ENCODE data around the gene OR2AG1. TPM values are rescaled to one million over a fixed set of nuclear protein-coding genes. Genes with fewer than 3 reads are reported as not detected.

OR2AG1 gene
- polyA plus RNA-seq, 2 of the 4 experiments (the other 2 are of a cell fraction) = not detected

Other genes starting within 250 kb of the OR2AG1 start
- 20.5 and 25.9 TPM in 2 replicates for gene RRP8, start 179.4 kb upstream of the OR2AG1 start, polyA plus RNA-seq (2011; rRNA removed)
- 14.5 to 17.9 TPM (median 14.5 TPM) in 3 replicates for gene RRP8, start 179.4 kb upstream of the OR2AG1 start, polyA plus RNA-seq (2017; fragmentation: RNase III; extraction: RNeasy Plus Mini Kit Qiagen cat#74134 plus additional on column Dnase treatment)
- 109 and 120 TPM in 2 replicates for gene ILK, start 179.2 kb upstream of the OR2AG1 start, polyA plus RNA-seq (2011; rRNA removed)
- 108 to 116 TPM (median 114 TPM) in 3 replicates for gene ILK, start 179.2 kb upstream of the OR2AG1 start, polyA plus RNA-seq (2017; fragmentation: RNase III; extraction: RNeasy Plus Mini Kit Qiagen cat#74134 plus additional on column Dnase treatment)
- gene TAF10, start 170.8 kb upstream of the OR2AG1 start, polyA plus RNA-seq (2011; rRNA removed) = 174 and 242 TPM in 2 replicates
- gene TAF10, start 170.8 kb upstream of the OR2AG1 start, polyA plus RNA-seq (2017; fragmentation: RNase III; extraction: RNeasy Plus Mini Kit Qiagen cat#74134 plus additional on column Dnase treatment) = 124 to 138 TPM (median 135 TPM) in 3 replicates
- gene TPP1, start 163.6 kb upstream of the OR2AG1 start, polyA plus RNA-seq (2011; rRNA removed) = 53.2 and 63.0 TPM in 2 replicates
- gene TPP1, start 163.6 kb upstream of the OR2AG1 start, polyA plus RNA-seq (2017; fragmentation: RNase III; extraction: RNeasy Plus Mini Kit Qiagen cat#74134 plus additional on column Dnase treatment) = 32.3 to 41.6 TPM (median 40.7 TPM) in 3 replicates
- 0.06 and 0.08 TPM in 2 replicates for gene DCHS1, start 127.2 kb upstream of the OR2AG1 start, polyA plus RNA-seq (2011; rRNA removed)
- 0.04 to 0.07 TPM (median 0.06 TPM) in 3 replicates for gene DCHS1, start 127.2 kb upstream of the OR2AG1 start, polyA plus RNA-seq (2017; fragmentation: RNase III; extraction: RNeasy Plus Mini Kit Qiagen cat#74134 plus additional on column Dnase treatment)
- 96.8 and 107 TPM in 2 replicates for gene MRPL17, start 99.7 kb upstream of the OR2AG1 start, polyA plus RNA-seq (2011; rRNA removed)
- gene MRPL17, start 99.7 kb upstream of the OR2AG1 start, polyA plus RNA-seq (2017; fragmentation: RNase III; extraction: RNeasy Plus Mini Kit Qiagen cat#74134 plus additional on column Dnase treatment) = 127 to 132 TPM (median 128 TPM) in 3 replicates
- 0.04 and 0.17 TPM in 2 replicates for gene OR2AG2, start 11.0 kb upstream of the OR2AG1 start, polyA plus RNA-seq (2011; rRNA removed)
- 0.03 to 0.05 TPM in 2 of 3 replicates, not detected in the other for gene OR2AG2, start 11.0 kb upstream of the OR2AG1 start, polyA plus RNA-seq (2017; fragmentation: RNase III; extraction: RNeasy Plus Mini Kit Qiagen cat#74134 plus additional on column Dnase treatment)
- 0.01 TPM in 2 replicates for gene OR6A2, start 16.7 kb downstream of the OR2AG1 start, polyA plus RNA-seq (2011; rRNA removed)
- gene OR6A2, start 16.7 kb downstream of the OR2AG1 start, polyA plus RNA-seq (2017; fragmentation: RNase III; extraction: RNeasy Plus Mini Kit Qiagen cat#74134 plus additional on column Dnase treatment) = not detected in 3 replicates
- gene OR10A5, start 62.7 kb downstream of the OR2AG1 start, polyA plus RNA-seq (2011; rRNA removed) = not detected in 2 replicates
- not detected in 3 replicates for gene OR10A5, start 62.7 kb downstream of the OR2AG1 start, polyA plus RNA-seq (2017; fragmentation: RNase III; extraction: RNeasy Plus Mini Kit Qiagen cat#74134 plus additional on column Dnase treatment)
- gene OR10A2, start 80.0 kb downstream of the OR2AG1 start, polyA plus RNA-seq (2011; rRNA removed) = not detected in 2 replicates
- gene OR10A2, start 80.0 kb downstream of the OR2AG1 start, polyA plus RNA-seq (2017; fragmentation: RNase III; extraction: RNeasy Plus Mini Kit Qiagen cat#74134 plus additional on column Dnase treatment) = not detected in 3 replicates
- not detected in 2 replicates for gene OR10A4, start 93.6 kb downstream of the OR2AG1 start, polyA plus RNA-seq (2011; rRNA removed)
- gene OR10A4, start 93.6 kb downstream of the OR2AG1 start, polyA plus RNA-seq (2017; fragmentation: RNase III; extraction: RNeasy Plus Mini Kit Qiagen cat#74134 plus additional on column Dnase treatment) = not detected in 3 replicates
- not detected in 2 replicates for gene OR2D2, start 109.5 kb downstream of the OR2AG1 start, polyA plus RNA-seq (2011; rRNA removed)
- gene OR2D2, start 109.5 kb downstream of the OR2AG1 start, polyA plus RNA-seq (2017; fragmentation: RNase III; extraction: RNeasy Plus Mini Kit Qiagen cat#74134 plus additional on column Dnase treatment) = not detected in 3 replicates
- not detected in 2 replicates for gene OR2D3, start 138.0 kb downstream of the OR2AG1 start, polyA plus RNA-seq (2011; rRNA removed)
- not detected in 3 replicates for gene OR2D3, start 138.0 kb downstream of the OR2AG1 start, polyA plus RNA-seq (2017; fragmentation: RNase III; extraction: RNeasy Plus Mini Kit Qiagen cat#74134 plus additional on column Dnase treatment)
- 1.9 and 2.0 TPM in 2 replicates for gene ZNF215, start 143.4 kb downstream of the OR2AG1 start, polyA plus RNA-seq (2011; rRNA removed)
- gene ZNF215, start 143.4 kb downstream of the OR2AG1 start, polyA plus RNA-seq (2017; fragmentation: RNase III; extraction: RNeasy Plus Mini Kit Qiagen cat#74134 plus additional on column Dnase treatment) = 1.0 to 1.1 TPM (median 1.1 TPM) in 3 replicates
- gene ZNF214, start 237.3 kb downstream of the OR2AG1 start, polyA plus RNA-seq (2011; rRNA removed) = 1.3 and 2.1 TPM in 2 replicates
- gene ZNF214, start 237.3 kb downstream of the OR2AG1 start, polyA plus RNA-seq (2017; fragmentation: RNase III; extraction: RNeasy Plus Mini Kit Qiagen cat#74134 plus additional on column Dnase treatment) = 0.70 to 1.4 TPM (median 0.70 TPM) in 3 replicates
- 0.04 TPM in 1 of 2 replicates, not detected in the other for gene NLRP14, start 237.5 kb downstream of the OR2AG1 start, polyA plus RNA-seq (2011; rRNA removed)
- gene NLRP14, start 237.5 kb downstream of the OR2AG1 start, polyA plus RNA-seq (2017; fragmentation: RNase III; extraction: RNeasy Plus Mini Kit Qiagen cat#74134 plus additional on column Dnase treatment) = not detected in 3 replicates

All from A549 (cell line).